GM19372 (cell line): ENCODE data around the gene RHBDD3.
"Not testable (repeated sequence)": the region's sequence is repeated elsewhere in the genome, so short reads cannot be mapped to it uniquely, and the experiment has no call there.

Experiments
- ATAC-seq: cut with Tn5 transposase; IDR thresholded peaks from one replicate; pipeline ENCODE4 v1.9.1; 2021; ENCODE audit warnings: mild to moderate bottlenecking, low read depth, moderate library complexity; ENCODE audit not compliant: unreplicated experiment

RHBDD3 gene

GRCh38 chr22:29253561-29254285 is 14.1 kb downstream of the RHBDD3 start:
- no peak for ATAC-seq

- no peak for ATAC-seq
These were observed 15.5 kb downstream of the RHBDD3 start for GRCh38 chr22:29251981-29252911.

- ATAC-seq: no peak
These were observed 16.5 kb downstream of the RHBDD3 start for GRCh38 chr22:29251265-29251664.

- not testable (repeated sequence) for ATAC-seq
These were observed 19.9 kb downstream of the RHBDD3 start for GRCh38 chr22:29247891-29248290.

- peak; percentile 59 for ATAC-seq
These were observed 22.0 kb downstream of the RHBDD3 start for GRCh38 chr22:29245626-29246385.

GRCh38 chr22:29244785-29245625 is 22.8 kb downstream of the RHBDD3 start:
- ATAC-seq: no peak

GRCh38 chr22:29243874-29244446 is 23.8 kb downstream of the RHBDD3 start:
- no peak for ATAC-seq

GRCh38 chr22:29240481-29240880 is 27.3 kb downstream of the RHBDD3 start:
- ATAC-seq: not testable (repeated sequence)

GRCh38 chr22:29233277-29233877 is 34.4 kb downstream of the RHBDD3 start:
- ATAC-seq: no peak

GRCh38 chr22:29231971-29232959 is 35.5 kb downstream of the RHBDD3 start:
- no peak for ATAC-seq

GRCh38 chr22:29230972-29231875 is 36.6 kb downstream of the RHBDD3 start:
- ATAC-seq: no peak

GRCh38 chr22:29226351-29226981 is 41.3 kb downstream of the RHBDD3 start:
- no peak for ATAC-seq

- no peak for ATAC-seq
These were observed 42.2 kb downstream of the RHBDD3 start for GRCh38 chr22:29225422-29226090.

- no peak for ATAC-seq
These were observed 42.8 kb downstream of the RHBDD3 start for GRCh38 chr22:29224859-29225410.

GRCh38 chr22:29224121-29224858 is 43.5 kb downstream of the RHBDD3 start:
- ATAC-seq: no peak
